HEK293 (cell line): ENCODE data around the gene RNF10.

Experiments used
- BCL11B ChIP-seq: fragments of 450-650 bp; formaldehyde crosslinking; IDR thresholded peaks from 2 replicates; pipeline ENCODE4 v1.5.1; 2016; ENCODE audit warnings: low read depth, missing biosample characterization, missing genetic modification characterization
- FEZF1 ChIP-seq: fragments of 450-650 bp; formaldehyde crosslinking; IDR thresholded peaks from 2 replicates; pipeline ENCODE4 v1.5.1; 2016; ENCODE audit warnings: missing biosample characterization, missing genetic modification characterization
- GFI1B ChIP-seq: fragments of 450-650 bp; formaldehyde crosslinking; IDR thresholded peaks from 2 replicates; pipeline ENCODE4 v1.5.1; 2016; ENCODE audit warnings: missing biosample characterization, missing genetic modification characterization
- GLI2 ChIP-seq: fragments of 450-650 bp; formaldehyde crosslinking; IDR thresholded peaks from 2 replicates; pipeline ENCODE4; 2017; ENCODE audit warnings: missing biosample characterization, missing genetic modification characterization, low read depth, borderline replicate concordance
- HOXA7 ChIP-seq: sonication (generic); formaldehyde crosslinking; IDR thresholded peaks from 2 replicates; pipeline ENCODE4 v1.8.1; 2022; ENCODE audit warnings: missing genetic modification reagents, borderline replicate concordance
- KLF1 ChIP-seq: fragments of 450-650 bp; formaldehyde crosslinking; IDR thresholded peaks from 2 replicates; pipeline ENCODE4 v1.5.1; 2016; ENCODE audit warnings: missing biosample characterization, missing genetic modification characterization
- KLF8 ChIP-seq: fragments of 450-650 bp; formaldehyde crosslinking; IDR thresholded peaks from 2 replicates; pipeline ENCODE4 v1.5.1; 2016; ENCODE audit warnings: missing biosample characterization, missing genetic modification characterization
- OSR2 ChIP-seq: fragments of 450-650 bp; formaldehyde crosslinking; IDR thresholded peaks from 2 replicates; pipeline ENCODE4 v1.5.1; 2016; ENCODE audit warnings: missing biosample characterization, missing genetic modification characterization
- RBAK ChIP-seq: fragments of 450-650 bp; formaldehyde crosslinking; IDR thresholded peaks from 2 replicates; pipeline ENCODE4 v1.5.1; 2016; ENCODE audit warnings: missing biosample characterization, missing genetic modification characterization
- SCRT2 ChIP-seq: fragments of 450-650 bp; formaldehyde crosslinking; IDR thresholded peaks from 2 replicates; pipeline ENCODE4 v1.5.1; 2016; ENCODE audit warnings: missing biosample characterization, missing genetic modification characterization
- TCF7L2 ChIP-seq: IDR thresholded peaks from 2 replicates; pipeline ENCODE4 v1.6.1; 2011; ENCODE audit warnings: low read depth, mild to moderate bottlenecking, inconsistent platforms, low read length, moderate library complexity, borderline replicate concordance
- WT1 ChIP-seq: fragments of 450-650 bp; formaldehyde crosslinking; IDR thresholded peaks from 2 replicates; pipeline ENCODE4 v1.5.1; 2016; ENCODE audit warnings: missing biosample characterization, missing genetic modification characterization
- ZBTB17 ChIP-seq: fragments of 450-650 bp; formaldehyde crosslinking; IDR thresholded peaks from 2 replicates; pipeline ENCODE4 v1.5.1; 2016; ENCODE audit warnings: missing biosample characterization, missing genetic modification characterization
- ZBTB7A ChIP-seq: fragments of 450-650 bp; formaldehyde crosslinking; IDR thresholded peaks from 2 replicates; pipeline ENCODE4 v1.5.1; 2016; ENCODE audit warnings: low read depth, missing biosample characterization, missing genetic modification characterization
- ZFHX2 ChIP-seq: fragments of 450-650 bp; formaldehyde crosslinking; conservative IDR thresholded peaks from 2 replicates; pipeline ENCODE4 v1.5.1; 2016; ENCODE audit warnings: missing biosample characterization, missing genetic modification characterization
- ZNF140 ChIP-seq: fragments of 450-650 bp; formaldehyde crosslinking; IDR thresholded peaks from 2 replicates; pipeline ENCODE4 v1.5.1; 2016; ENCODE audit warnings: missing biosample characterization, missing genetic modification characterization
- ZNF146 ChIP-seq: fragments of 450-650 bp; formaldehyde crosslinking; IDR thresholded peaks from 2 replicates; pipeline ENCODE4 v1.5.1; 2016; ENCODE audit warnings: missing biosample characterization, missing genetic modification characterization
- ZNF362 ChIP-seq: fragments of 450-650 bp; formaldehyde crosslinking; IDR thresholded peaks from 2 replicates; pipeline ENCODE4 v1.5.1; 2016; ENCODE audit warnings: missing biosample characterization, missing genetic modification characterization
- ZNF391 ChIP-seq: fragments of 450-650 bp; formaldehyde crosslinking; IDR thresholded peaks from 2 replicates; pipeline ENCODE4 v1.5.1; 2016; ENCODE audit warnings: low read depth, missing biosample characterization, missing genetic modification characterization, borderline replicate concordance
- ZNF394 ChIP-seq: fragments of 450-650 bp; formaldehyde crosslinking; IDR thresholded peaks from 2 replicates; pipeline ENCODE4 v1.5.1; 2016; ENCODE audit warnings: missing biosample characterization, missing genetic modification characterization, mild to moderate bottlenecking, moderate library complexity, borderline replicate concordance
- ZNF423 ChIP-seq: fragments of 450-650 bp; formaldehyde crosslinking; IDR thresholded peaks from 2 replicates; pipeline ENCODE4 v1.5.1; 2016; ENCODE audit warnings: missing biosample characterization, missing genetic modification characterization
- ZNF501 ChIP-seq: fragments of 450-650 bp; formaldehyde crosslinking; IDR thresholded peaks from 2 replicates; pipeline ENCODE4 v1.5.1; 2016; ENCODE audit warnings: missing biosample characterization, missing genetic modification characterization
- ZNF600 ChIP-seq: fragments of 450-650 bp; formaldehyde crosslinking; IDR thresholded peaks from 2 replicates; pipeline ENCODE4 v1.5.1; 2016; ENCODE audit warnings: missing biosample characterization, missing genetic modification characterization
- ZNF610 ChIP-seq: fragments of 450-650 bp; formaldehyde crosslinking; IDR thresholded peaks from 2 replicates; pipeline ENCODE4 v1.5.1; 2016; ENCODE audit warnings: missing biosample characterization, missing genetic modification characterization, borderline replicate concordance
- ZNF629 ChIP-seq: fragments of 450-650 bp; formaldehyde crosslinking; IDR thresholded peaks from 2 replicates; pipeline ENCODE4 v1.5.1; 2017; ENCODE audit warnings: missing biosample characterization, missing genetic modification characterization
- ZNF76 ChIP-seq: fragments of 450-650 bp; formaldehyde crosslinking; IDR thresholded peaks from 2 replicates; pipeline ENCODE4; 2016; ENCODE audit warnings: low read depth, missing biosample characterization, missing genetic modification characterization, borderline replicate concordance
- ZNF837 ChIP-seq: fragments of 450-650 bp; formaldehyde crosslinking; IDR thresholded peaks from 2 replicates; pipeline ENCODE4 v1.5.1; 2016; ENCODE audit warnings: missing biosample characterization, missing genetic modification characterization
- ZNF843 ChIP-seq: fragments of 450-650 bp; formaldehyde crosslinking; IDR thresholded peaks from 2 replicates; pipeline ENCODE4 v1.5.1; 2016; ENCODE audit warnings: missing biosample characterization, missing genetic modification characterization
- ZSCAN16 ChIP-seq: fragments of 450-650 bp; formaldehyde crosslinking; IDR thresholded peaks from 2 replicates; pipeline ENCODE4 v1.5.1; 2016; ENCODE audit warnings: missing biosample characterization, missing genetic modification characterization
- TF ChIP-seq, protein P1 (sequence below): sonication (generic); formaldehyde crosslinking; IDR thresholded peaks from 2 replicates; pipeline ENCODE4 v1.8.1; 2022; ENCODE audit warnings: mild to moderate bottlenecking, moderate library complexity, missing genetic modification reagents
- TF ChIP-seq, protein P2 (sequence below): fragments of 450-650 bp; formaldehyde crosslinking; IDR thresholded peaks from 2 replicates; pipeline ENCODE4 v1.5.1; 2016; ENCODE audit warnings: missing biosample characterization, missing genetic modification characterization
- TF ChIP-seq, protein P3 (sequence below): fragments of 450-650 bp; formaldehyde crosslinking; IDR thresholded peaks from 2 replicates; pipeline ENCODE4 v1.5.1; 2017; ENCODE audit warnings: missing biosample characterization, missing genetic modification characterization
- TF ChIP-seq, protein P4 (sequence below): fragments of 450-650 bp; formaldehyde crosslinking; IDR thresholded peaks from 2 replicates; pipeline ENCODE4 v1.5.1; 2016; ENCODE audit warnings: missing biosample characterization, missing genetic modification characterization

Gene RNF10

DNA sequence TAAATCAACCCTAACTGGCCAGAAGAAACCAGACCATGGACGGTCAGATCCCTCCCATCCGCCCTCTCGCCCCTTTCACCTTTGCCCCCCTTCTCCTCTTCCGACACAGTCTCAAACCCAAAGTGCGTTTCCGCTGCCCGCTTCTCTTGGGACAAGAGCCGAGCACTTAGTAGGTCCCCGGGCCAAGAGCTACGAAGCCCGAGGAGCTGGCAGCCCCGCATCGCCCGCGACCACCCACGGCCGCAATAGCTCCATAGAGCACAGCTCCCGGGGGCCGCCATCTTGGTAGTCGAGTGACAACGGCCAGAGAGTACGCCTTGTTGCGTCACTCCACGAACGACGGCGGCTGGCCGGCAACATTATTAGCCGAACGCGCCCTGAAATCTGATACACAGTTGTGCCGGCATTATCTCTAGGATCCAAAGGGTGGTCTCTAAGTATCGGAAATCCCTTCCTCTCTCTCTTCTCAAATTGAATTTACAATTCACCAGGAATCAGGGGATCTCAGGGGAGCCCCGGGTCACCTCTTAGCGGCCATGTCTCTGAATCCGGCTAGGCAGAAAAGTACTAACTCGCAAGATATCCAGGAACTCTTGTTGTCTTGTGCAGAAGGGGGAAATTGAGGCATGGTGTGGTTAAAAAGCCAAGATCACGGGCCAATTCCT, 5.2 kb upstream of the RNF10 start, which contains the start of gene COQ5 (continued):
- TF ChIP-seq ZNF391 (tag by site-specific recombination): peak; percentile 85; the same call in 1 of the 2 replicates
- TF ChIP-seq ZNF610 (tag by site-specific recombination): 0 out of 2 replicates have a peak, but pooled peaks have one; percentile 19
- TF ChIP-seq OSR2 (tag by site-specific recombination): 0 out of 2 replicates have a peak, but pooled peaks have one; percentile 5
- TF ChIP-seq, protein P1, sequence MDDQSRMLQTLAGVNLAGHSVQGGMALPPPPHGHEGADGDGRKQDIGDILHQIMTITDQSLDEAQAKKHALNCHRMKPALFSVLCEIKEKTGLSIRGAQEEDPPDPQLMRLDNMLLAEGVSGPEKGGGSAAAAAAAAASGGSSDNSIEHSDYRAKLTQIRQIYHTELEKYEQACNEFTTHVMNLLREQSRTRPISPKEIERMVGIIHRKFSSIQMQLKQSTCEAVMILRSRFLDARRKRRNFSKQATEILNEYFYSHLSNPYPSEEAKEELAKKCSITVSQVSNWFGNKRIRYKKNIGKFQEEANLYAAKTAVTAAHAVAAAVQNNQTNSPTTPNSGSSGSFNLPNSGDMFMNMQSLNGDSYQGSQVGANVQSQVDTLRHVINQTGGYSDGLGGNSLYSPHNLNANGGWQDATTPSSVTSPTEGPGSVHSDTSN (CRISPR knock-in tag): no peak
- peak; percentile 72; the same call in 1 of the 2 replicates for TF ChIP-seq SCRT2
- TF ChIP-seq KLF8: peak; percentile 91
- TF ChIP-seq, protein P2, sequence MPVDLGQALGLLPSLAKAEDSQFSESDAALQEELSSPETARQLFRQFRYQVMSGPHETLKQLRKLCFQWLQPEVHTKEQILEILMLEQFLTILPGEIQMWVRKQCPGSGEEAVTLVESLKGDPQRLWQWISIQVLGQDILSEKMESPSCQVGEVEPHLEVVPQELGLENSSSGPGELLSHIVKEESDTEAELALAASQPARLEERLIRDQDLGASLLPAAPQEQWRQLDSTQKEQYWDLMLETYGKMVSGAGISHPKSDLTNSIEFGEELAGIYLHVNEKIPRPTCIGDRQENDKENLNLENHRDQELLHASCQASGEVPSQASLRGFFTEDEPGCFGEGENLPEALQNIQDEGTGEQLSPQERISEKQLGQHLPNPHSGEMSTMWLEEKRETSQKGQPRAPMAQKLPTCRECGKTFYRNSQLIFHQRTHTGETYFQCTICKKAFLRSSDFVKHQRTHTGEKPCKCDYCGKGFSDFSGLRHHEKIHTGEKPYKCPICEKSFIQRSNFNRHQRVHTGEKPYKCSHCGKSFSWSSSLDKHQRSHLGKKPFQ (tag by site-specific recombination): 0 out of 2 replicates have a peak, but pooled peaks have one; percentile 40
- TF ChIP-seq ZBTB17: peak; percentile 98
- TF ChIP-seq ZSCAN16 (tag by site-specific recombination): no peak
- TF ChIP-seq ZNF629: peak; percentile 97
- TF ChIP-seq GLI2 (tag by site-specific recombination): no peak
- TF ChIP-seq KLF1 (tag by site-specific recombination): peak; percentile 58
- TF ChIP-seq ZNF600 (tag by site-specific recombination): peak; percentile 90
- TF ChIP-seq, protein P3, sequence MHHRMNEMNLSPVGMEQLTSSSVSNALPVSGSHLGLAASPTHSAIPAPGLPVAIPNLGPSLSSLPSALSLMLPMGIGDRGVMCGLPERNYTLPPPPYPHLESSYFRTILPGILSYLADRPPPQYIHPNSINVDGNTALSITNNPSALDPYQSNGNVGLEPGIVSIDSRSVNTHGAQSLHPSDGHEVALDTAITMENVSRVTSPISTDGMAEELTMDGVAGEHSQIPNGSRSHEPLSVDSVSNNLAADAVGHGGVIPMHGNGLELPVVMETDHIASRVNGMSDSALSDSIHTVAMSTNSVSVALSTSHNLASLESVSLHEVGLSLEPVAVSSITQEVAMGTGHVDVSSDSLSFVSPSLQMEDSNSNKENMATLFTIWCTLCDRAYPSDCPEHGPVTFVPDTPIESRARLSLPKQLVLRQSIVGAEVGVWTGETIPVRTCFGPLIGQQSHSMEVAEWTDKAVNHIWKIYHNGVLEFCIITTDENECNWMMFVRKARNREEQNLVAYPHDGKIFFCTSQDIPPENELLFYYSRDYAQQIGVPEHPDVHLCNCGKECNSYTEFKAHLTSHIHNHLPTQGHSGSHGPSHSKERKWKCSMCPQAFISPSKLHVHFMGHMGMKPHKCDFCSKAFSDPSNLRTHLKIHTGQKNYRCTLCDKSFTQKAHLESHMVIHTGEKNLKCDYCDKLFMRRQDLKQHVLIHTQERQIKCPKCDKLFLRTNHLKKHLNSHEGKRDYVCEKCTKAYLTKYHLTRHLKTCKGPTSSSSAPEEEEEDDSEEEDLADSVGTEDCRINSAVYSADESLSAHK (tag by site-specific recombination): 0 out of 2 replicates have a peak, but pooled peaks have one; percentile 17
- 0 out of 2 replicates have a peak, but pooled peaks have one; percentile 25 for TF ChIP-seq ZNF362
- TF ChIP-seq WT1: peak; percentile 63
- no peak for TF ChIP-seq ZNF140 (tag by site-specific recombination)
- peak; percentile 88 for TF ChIP-seq BCL11B
- TF ChIP-seq HOXA7 (CRISPR knock-in tag): no peak
- peak; percentile 57; the same call in 1 of the 2 replicates for TF ChIP-seq ZNF394 (tag by site-specific recombination)
- TF ChIP-seq FEZF1: no peak
- peak; percentile 38; the same call in 1 of the 2 replicates for TF ChIP-seq ZNF843
- no peak for TF ChIP-seq TCF7L2
- TF ChIP-seq ZNF501 (tag by site-specific recombination): peak; percentile 83
- TF ChIP-seq ZNF146 (tag by site-specific recombination): no peak
- TF ChIP-seq ZNF76 (tag by site-specific recombination): peak; percentile 86
- TF ChIP-seq RBAK: no peak
- TF ChIP-seq ZNF837 (tag by site-specific recombination): no peak
- peak; percentile 87 for TF ChIP-seq ZFHX2 (tag by site-specific recombination)
- TF ChIP-seq ZBTB7A (tag by site-specific recombination): peak; percentile 92
- TF ChIP-seq GFI1B (tag by site-specific recombination): peak; percentile 41; the same call in 1 of the 2 replicates
- TF ChIP-seq, protein P4, sequence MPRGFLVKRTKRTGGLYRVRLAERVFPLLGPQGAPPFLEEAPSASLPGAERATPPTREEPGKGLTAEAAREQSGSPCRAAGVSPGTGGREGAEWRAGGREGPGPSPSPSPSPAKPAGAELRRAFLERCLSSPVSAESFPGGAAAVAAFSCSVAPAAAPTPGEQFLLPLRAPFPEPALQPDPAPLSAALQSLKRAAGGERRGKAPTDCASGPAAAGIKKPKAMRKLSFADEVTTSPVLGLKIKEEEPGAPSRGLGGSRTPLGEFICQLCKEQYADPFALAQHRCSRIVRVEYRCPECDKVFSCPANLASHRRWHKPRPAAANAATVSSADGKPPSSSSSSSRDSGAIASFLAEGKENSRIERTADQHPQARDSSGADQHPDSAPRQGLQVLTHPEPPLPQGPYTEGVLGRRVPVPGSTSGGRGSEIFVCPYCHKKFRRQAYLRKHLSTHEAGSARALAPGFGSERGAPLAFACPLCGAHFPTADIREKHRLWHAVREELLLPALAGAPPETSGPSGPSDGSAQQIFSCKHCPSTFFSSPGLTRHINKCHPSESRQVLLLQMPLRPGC: peak; percentile 29; the same call in 1 of the 2 replicates
- no peak for TF ChIP-seq ZNF423 (tag by site-specific recombination)
